ENCODE data around the gene AZIN2.

- TF ChIP-seq, protein P1, sequence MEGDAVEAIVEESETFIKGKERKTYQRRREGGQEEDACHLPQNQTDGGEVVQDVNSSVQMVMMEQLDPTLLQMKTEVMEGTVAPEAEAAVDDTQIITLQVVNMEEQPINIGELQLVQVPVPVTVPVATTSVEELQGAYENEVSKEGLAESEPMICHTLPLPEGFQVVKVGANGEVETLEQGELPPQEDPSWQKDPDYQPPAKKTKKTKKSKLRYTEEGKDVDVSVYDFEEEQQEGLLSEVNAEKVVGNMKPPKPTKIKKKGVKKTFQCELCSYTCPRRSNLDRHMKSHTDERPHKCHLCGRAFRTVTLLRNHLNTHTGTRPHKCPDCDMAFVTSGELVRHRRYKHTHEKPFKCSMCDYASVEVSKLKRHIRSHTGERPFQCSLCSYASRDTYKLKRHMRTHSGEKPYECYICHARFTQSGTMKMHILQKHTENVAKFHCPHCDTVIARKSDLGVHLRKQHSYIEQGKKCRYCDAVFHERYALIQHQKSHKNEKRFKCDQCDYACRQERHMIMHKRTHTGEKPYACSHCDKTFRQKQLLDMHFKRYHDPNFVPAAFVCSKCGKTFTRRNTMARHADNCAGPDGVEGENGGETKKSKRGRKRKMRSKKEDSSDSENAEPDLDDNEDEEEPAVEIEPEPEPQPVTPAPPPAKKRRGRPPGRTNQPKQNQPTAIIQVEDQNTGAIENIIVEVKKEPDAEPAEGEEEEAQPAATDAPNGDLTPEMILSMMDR (IDR thresholded peaks at IDR 0.05) = no peak
- no peak for TF ChIP-seq POLR2A (IDR thresholded peaks at IDR 0.05)
These were observed 580 bp upstream of the AZIN2 start for GRCh38 chr1:33080373-33080772.

Measured in adrenal gland (tissue), 5 donors.